Measurements from ENCODE around the gene GNG11.

Gene GNG11

GRCh38 chr7:93921607-93922566 is at the start of gene GNG11:
GNG11 (plus strand) TSS chr7:93921735; CDS start chr7:93922138, 403 bp downstream.
- DNase-seq (ENCODE audit: low read depth, low spot score) = peak; percentile 85
- in situ Hi-C loops (cut with HindIII; ENCODE audit: low sequenced_read_pairs) = no loop called here
- TF ChIP-seq, protein P1, sequence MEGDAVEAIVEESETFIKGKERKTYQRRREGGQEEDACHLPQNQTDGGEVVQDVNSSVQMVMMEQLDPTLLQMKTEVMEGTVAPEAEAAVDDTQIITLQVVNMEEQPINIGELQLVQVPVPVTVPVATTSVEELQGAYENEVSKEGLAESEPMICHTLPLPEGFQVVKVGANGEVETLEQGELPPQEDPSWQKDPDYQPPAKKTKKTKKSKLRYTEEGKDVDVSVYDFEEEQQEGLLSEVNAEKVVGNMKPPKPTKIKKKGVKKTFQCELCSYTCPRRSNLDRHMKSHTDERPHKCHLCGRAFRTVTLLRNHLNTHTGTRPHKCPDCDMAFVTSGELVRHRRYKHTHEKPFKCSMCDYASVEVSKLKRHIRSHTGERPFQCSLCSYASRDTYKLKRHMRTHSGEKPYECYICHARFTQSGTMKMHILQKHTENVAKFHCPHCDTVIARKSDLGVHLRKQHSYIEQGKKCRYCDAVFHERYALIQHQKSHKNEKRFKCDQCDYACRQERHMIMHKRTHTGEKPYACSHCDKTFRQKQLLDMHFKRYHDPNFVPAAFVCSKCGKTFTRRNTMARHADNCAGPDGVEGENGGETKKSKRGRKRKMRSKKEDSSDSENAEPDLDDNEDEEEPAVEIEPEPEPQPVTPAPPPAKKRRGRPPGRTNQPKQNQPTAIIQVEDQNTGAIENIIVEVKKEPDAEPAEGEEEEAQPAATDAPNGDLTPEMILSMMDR (IDR thresholded peaks at IDR 0.05; ENCODE audit: low read depth, low read length) = no peak
- peak within 1 kb of the TSS; percentile 57 for H3K4me3 ChIP-seq (ENCODE audit: low read depth, low read length)

- in situ Hi-C loops (cut with HindIII; ENCODE audit: low sequenced_read_pairs) = no loop called here
- TF ChIP-seq, protein P1 (IDR thresholded peaks at IDR 0.05; ENCODE audit: low read depth, low read length) = no peak
- H3K4me3 ChIP-seq (ENCODE audit: low read depth, low read length) = no peak overlapping the region
- DNase-seq (ENCODE audit: low read depth, low spot score) = no peak
Measured at GRCh38 chr7:93873998-93874574, 47.4 kb upstream of the GNG11 start.

DNA sequence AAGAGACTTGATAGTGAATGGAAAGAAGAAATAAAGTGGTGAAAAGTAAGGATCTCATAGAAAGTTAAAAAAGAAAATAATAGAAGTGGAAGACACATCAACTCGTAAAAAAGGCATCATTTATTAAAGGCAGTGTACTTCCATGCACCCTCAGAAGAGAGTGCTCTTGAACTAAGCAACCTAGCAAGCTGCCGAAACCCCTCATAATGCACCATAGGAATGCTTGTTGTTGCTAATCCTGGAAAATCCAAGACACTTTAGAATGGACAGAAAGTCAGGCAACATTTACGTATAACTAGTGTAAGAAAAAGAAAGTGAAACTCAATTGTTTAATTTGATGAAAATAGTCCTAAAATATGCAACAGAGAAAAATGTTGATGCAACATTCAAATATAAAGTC is 43.8 kb upstream of the GNG11 start:
- H3K4me3 ChIP-seq (ENCODE audit: low read depth, low read length) = no peak overlapping the region
- in situ Hi-C loops (cut with HindIII; ENCODE audit: low sequenced_read_pairs) = no loop called here
- DNase-seq (ENCODE audit: low read depth, low spot score) = no peak
- TF ChIP-seq, protein P1 (IDR thresholded peaks at IDR 0.05; ENCODE audit: low read depth, low read length) = no peak

GRCh38 chr7:93879356-93879755 is 42.2 kb upstream of the GNG11 start:
- no peak overlapping the region for H3K4me3 ChIP-seq (ENCODE audit: low read depth, low read length)
- DNase-seq (ENCODE audit: low read depth, low spot score) = no peak
- in situ Hi-C loops (cut with HindIII; ENCODE audit: low sequenced_read_pairs) = no loop called here
- TF ChIP-seq, protein P1 (IDR thresholded peaks at IDR 0.05; ENCODE audit: low read depth, low read length) = no peak

- no peak overlapping the region for H3K4me3 ChIP-seq (ENCODE audit: low read depth, low read length)
- DNase-seq (ENCODE audit: low read depth, low spot score) = no peak
- in situ Hi-C loops (cut with HindIII; ENCODE audit: low sequenced_read_pairs) = no loop called here
- TF ChIP-seq, protein P1 (IDR thresholded peaks at IDR 0.05; ENCODE audit: low read depth, low read length) = no peak
Measured at GRCh38 chr7:93882468-93882867, 39.1 kb upstream of the GNG11 start.

DNA sequence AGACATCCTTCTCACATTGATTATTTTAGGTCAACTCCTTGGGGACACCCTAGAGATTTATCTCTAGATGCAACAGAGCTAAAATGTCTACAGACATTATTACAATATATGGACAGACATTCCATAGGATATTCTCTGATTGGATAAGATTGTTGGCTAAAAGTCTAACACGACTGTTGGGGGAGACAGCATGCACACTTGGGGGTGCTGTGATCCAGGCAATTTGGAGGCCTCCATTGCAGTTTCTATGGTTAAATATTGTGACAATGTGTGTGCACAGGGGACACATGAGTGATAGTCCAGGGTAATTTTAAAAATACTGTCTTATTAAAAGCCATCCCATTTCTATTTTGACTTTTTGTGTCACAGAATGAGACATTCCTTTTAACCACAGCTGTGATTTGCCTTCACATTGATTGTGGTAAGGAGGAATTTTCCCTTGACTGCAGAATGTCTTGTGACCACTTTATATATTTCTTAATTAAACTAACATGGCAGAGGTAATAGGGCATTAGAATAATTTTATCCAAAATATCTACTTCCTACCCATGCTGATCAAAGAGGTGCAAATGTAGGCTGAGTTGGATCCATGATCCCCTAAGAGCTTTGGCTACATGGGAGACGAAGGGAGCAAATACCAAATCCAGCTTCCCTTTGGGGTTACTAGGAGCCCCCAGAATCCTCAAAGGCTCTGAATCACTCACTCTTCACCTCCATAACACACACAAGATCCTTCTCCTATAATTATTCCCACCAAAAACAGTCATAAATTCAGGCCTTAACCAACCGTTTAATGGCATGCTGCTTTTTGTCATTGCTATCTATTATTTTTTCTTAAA is 38.2 kb upstream of the GNG11 start:
- no peak for DNase-seq (ENCODE audit: low read depth, low spot score)
- no peak overlapping the region for H3K4me3 ChIP-seq (ENCODE audit: low read depth, low read length)
- TF ChIP-seq, protein P1 (IDR thresholded peaks at IDR 0.05; ENCODE audit: low read depth, low read length) = no peak
- in situ Hi-C loops (cut with HindIII; ENCODE audit: low sequenced_read_pairs) = no loop called here

All from astrocyte of the spinal cord (primary cell).